Activated T-cell treated with anti-CD3 and anti-CD28 coated beads for 48 hours (primary cell): ENCODE results near the gene CDK17.

Source experiments
- DNase-seq: peaks from one replicate; pipeline ENCODE4 v3.0.0-alpha.2; 2020; ENCODE audit warnings: low read depth

CDK17 gene

GRCh38 chr12:96237465-96238077, 162.7 kb downstream of the CDK17 start:
- DNase-seq = peak; percentile 38

- no peak for DNase-seq
Measured at GRCh38 chr12:96237035-96237434, 163.2 kb downstream of the CDK17 start.

- DNase-seq = no peak
Measured at GRCh38 chr12:96236221-96236822, 163.9 kb downstream of the CDK17 start.

GRCh38 chr12:96235484-96235826, 164.8 kb downstream of the CDK17 start:
- no peak for DNase-seq

- no peak for DNase-seq
Measured at GRCh38 chr12:96234591-96235483, 165.4 kb downstream of the CDK17 start.

- no peak for DNase-seq
Measured at GRCh38 chr12:96233939-96234461, 166.2 kb downstream of the CDK17 start.

GRCh38 chr12:96233168-96233567, 167.1 kb downstream of the CDK17 start:
- DNase-seq = no peak

- DNase-seq = no peak
Measured at GRCh38 chr12:96230646-96231045, 169.6 kb downstream of the CDK17 start.

GRCh38 chr12:96228566-96229248, 171.5 kb downstream of the CDK17 start:
- DNase-seq = no peak
